DOHH2 (cell line): ENCODE results near the gene CEP63.
"Not testable (repeated sequence)": the region's sequence is repeated elsewhere in the genome, so short reads cannot be mapped to it uniquely, and the experiment has no call there.

Experiments
- H3F3A ChIP-seq: fragments of 200-600 bp; sonication (generic), shearing (Covaris generic); 2 replicates; pipeline ENCODE4 v1.6.0; 2016; ENCODE audit warnings: antibody characterized with exemption, mild to moderate bottlenecking; ENCODE audit not compliant: control insufficient read depth, insufficient read depth
- H3K27ac ChIP-seq: fragments of 200-600 bp; sonication (generic); 2 replicates; pipeline ENCODE4 v1.5.1; 2014; ENCODE audit warnings: low read depth, mild to moderate bottlenecking, low read length, moderate library complexity
- H3K27me3 ChIP-seq: fragments of 200-600 bp; sonication (generic); 2 replicates; pipeline ENCODE4 v1.6.1; 2014; ENCODE audit warnings: mild to moderate bottlenecking, low read length, mixed read lengths; ENCODE audit not compliant: control insufficient read depth
- H3K36me3 ChIP-seq: fragments of 200-600 bp; sonication (generic); 2 replicates; pipeline ENCODE4 v1.6.1; 2014; ENCODE audit warnings: mild to moderate bottlenecking, low read length, moderate library complexity, mixed read lengths; ENCODE audit not compliant: control insufficient read depth
- H3K4me1 ChIP-seq: fragments of 200-600 bp; sonication (generic); 2 replicates; pipeline ENCODE4 v1.6.1; 2014; ENCODE audit warnings: mild to moderate bottlenecking, low read length, mixed read lengths; ENCODE audit not compliant: control insufficient read depth
- H3K4me2 ChIP-seq: fragments of 200-600 bp; sonication (generic); 2 replicates; pipeline ENCODE4 v1.6.0; 2014; ENCODE audit warnings: mild to moderate bottlenecking, low read length, moderate library complexity
- H3K4me3 ChIP-seq: fragments of 200-600 bp; sonication (generic); 2 replicates; pipeline ENCODE4 v1.5.1; 2014; ENCODE audit warnings: mild to moderate bottlenecking, low read length, mixed read lengths
- H3K79me2 ChIP-seq: fragments of 200-600 bp; sonication (generic); 2 replicates; pipeline ENCODE4 v1.6.1; 2014; ENCODE audit warnings: mild to moderate bottlenecking, low read length, mixed read lengths; ENCODE audit not compliant: control insufficient read depth
- H3K9me2 ChIP-seq: fragments of 200-600 bp; sonication (generic); replicated peaks from 2 replicates; pipeline ENCODE4 v1.6.1; 2014; ENCODE audit warnings: mild to moderate bottlenecking, low read length, mixed read lengths; ENCODE audit not compliant: control insufficient read depth
- H3K9me3 ChIP-seq: fragments of 200-600 bp; sonication (generic); 2 replicates; pipeline ENCODE4 v1.6.1; 2014; ENCODE audit warnings: antibody characterized with exemption, low read length, mixed read lengths; ENCODE audit not compliant: control insufficient read depth, insufficient read depth
- H4K20me1 ChIP-seq: fragments of 200-600 bp; sonication (generic); 2 replicates; pipeline ENCODE4 v1.6.0; 2014; ENCODE audit warnings: low read depth, mild to moderate bottlenecking, antibody characterized with exemption, low read length, moderate library complexity; ENCODE audit not compliant: control insufficient read depth, insufficient read depth
- CTCF ChIP-seq: fragments of 200-600 bp; sonication (generic); IDR thresholded peaks from one replicate; pipeline ENCODE4 v1.5.1; 2014; ENCODE audit warnings: antibody characterized with exemption, mild to moderate bottlenecking, low read depth, low read length; ENCODE audit not compliant: poor library complexity, severe bottlenecking
- EZH2phosphoT487 ChIP-seq: fragments of 200-600 bp; sonication (generic); IDR thresholded peaks from 2 replicates; pipeline ENCODE4 v1.6.1; 2017; ENCODE audit warnings: borderline replicate concordance, mild to moderate bottlenecking, antibody characterized with exemption, low read length, moderate library complexity, mixed read lengths

Gene CEP63

GRCh38 chr3:134590766-134591165 is 104.9 kb downstream of the CEP63 start:
- Histone ChIP-seq H3K27ac (no peak overlapping the region), H3K9me3 (no peaks in the 10 kb centered on the region)

GRCh38 chr3:134592806-134593205 is 106.9 kb downstream of the CEP63 start:
- no peak overlapping the region for H3K4me3 ChIP-seq
- peaks cover 7% of the 10 kb centered on the region; the same call in 1 of the 2 replicates for H3K27me3 ChIP-seq
- no peaks in the 10 kb centered on the region for H3K9me3 ChIP-seq
- no peaks in the 10 kb centered on the region for H3F3A ChIP-seq
- H4K20me1 ChIP-seq = no peaks in the 10 kb centered on the region
- TF ChIP-seq CTCF (no peak), EZH2phosphoT487 (no peak)
- no peaks in the 10 kb centered on the region for H3K4me1 ChIP-seq
- no peak overlapping the region for H3K27ac ChIP-seq
- H3K4me2 ChIP-seq = no peak overlapping the region
- no peaks in the 10 kb centered on the region for H3K36me3 ChIP-seq
- no peaks in the 10 kb centered on the region for H3K9me2 ChIP-seq
- no peaks in the 10 kb centered on the region for H3K79me2 ChIP-seq

More at GRCh38 chr3:134590766-134591165, 104.9 kb downstream of the CEP63 start:
- Histone ChIP-seq H3K27me3 (peaks cover 7% of the 10 kb centered on the region; the same call in 1 of the 2 replicates), H3K4me1 (no peaks in the 10 kb centered on the region), H3K4me3 (no peak overlapping the region), H3K9me2 (no peaks in the 10 kb centered on the region), H3K36me3 (no peaks in the 10 kb centered on the region), H3K79me2 (no peaks in the 10 kb centered on the region), H3K4me2 (no peak overlapping the region), H4K20me1 (no peaks in the 10 kb centered on the region), H3F3A (no peaks in the 10 kb centered on the region)
- no peak for TF ChIP-seq EZH2phosphoT487
- TF ChIP-seq CTCF = no peak

- Histone ChIP-seq H3F3A (no peaks in the 10 kb centered on the region), H3K27me3 (peaks cover 7% of the 10 kb centered on the region; the same call in 1 of the 2 replicates), H3K36me3 (no peaks in the 10 kb centered on the region), H3K9me2 (no peaks in the 10 kb centered on the region), H3K4me1 (no peaks in the 10 kb centered on the region), H3K4me3 (no peak overlapping the region), H3K27ac (no peak overlapping the region), H3K4me2 (no peak overlapping the region), H3K9me3 (no peaks in the 10 kb centered on the region), H4K20me1 (no peaks in the 10 kb centered on the region), H3K79me2 (no peaks in the 10 kb centered on the region)
- TF ChIP-seq EZH2phosphoT487 = no peak
- no peak for TF ChIP-seq CTCF
Observed at GRCh38 chr3:134594331-134594741, 108.5 kb downstream of the CEP63 start.

GRCh38 chr3:134594986-134595385 is 109.1 kb downstream of the CEP63 start:
- not testable (repeated sequence) for H3K9me3 ChIP-seq, H4K20me1 ChIP-seq, H3K79me2 ChIP-seq

More at GRCh38 chr3:134594986-134595385, 109.1 kb downstream of the CEP63 start:
- not testable (repeated sequence) for H3K4me2 ChIP-seq, H3K9me2 ChIP-seq, H3K4me1 ChIP-seq, H3K36me3 ChIP-seq, H3F3A ChIP-seq, H3K27me3 ChIP-seq, H3K27ac ChIP-seq, H3K4me3 ChIP-seq
